HG03159 (cell line): Measurements from ENCODE around the gene ESRRG.
A peak's percentile ranks its signal among the peaks of the same experiment; 100 is the strongest.
"Not testable (repeated sequence)": the region's sequence is repeated elsewhere in the genome, so short reads cannot be mapped to it uniquely, and the experiment has no call there.

Experiments used
- ATAC-seq: cut with Tn5 transposase; IDR thresholded peaks from one replicate; pipeline ENCODE4 v1.9.1; 2021; ENCODE audit warnings: mild to moderate bottlenecking, moderate library complexity; ENCODE audit not compliant: unreplicated experiment

Gene ESRRG

DNA sequence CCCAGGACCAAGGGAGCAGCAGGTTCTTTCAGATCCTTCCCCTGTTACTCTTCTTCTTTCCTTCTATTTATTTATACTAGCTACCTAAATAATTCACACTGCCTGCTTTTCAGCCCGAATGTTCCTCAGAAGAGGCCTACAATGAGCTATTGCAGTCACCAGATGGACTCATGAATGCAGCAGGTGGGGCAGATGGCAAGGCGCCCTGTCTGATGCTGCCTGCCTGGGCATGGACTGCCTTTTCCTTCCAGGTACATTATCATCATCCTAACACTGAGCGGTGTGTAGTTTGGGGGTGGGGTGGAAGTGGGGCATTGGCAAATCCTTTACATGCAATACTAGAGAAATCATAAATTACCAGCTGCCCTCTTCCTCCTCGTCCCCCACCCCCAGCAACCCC, 17.6 kb downstream of the ESRRG start:
- no peak for ATAC-seq

DNA sequence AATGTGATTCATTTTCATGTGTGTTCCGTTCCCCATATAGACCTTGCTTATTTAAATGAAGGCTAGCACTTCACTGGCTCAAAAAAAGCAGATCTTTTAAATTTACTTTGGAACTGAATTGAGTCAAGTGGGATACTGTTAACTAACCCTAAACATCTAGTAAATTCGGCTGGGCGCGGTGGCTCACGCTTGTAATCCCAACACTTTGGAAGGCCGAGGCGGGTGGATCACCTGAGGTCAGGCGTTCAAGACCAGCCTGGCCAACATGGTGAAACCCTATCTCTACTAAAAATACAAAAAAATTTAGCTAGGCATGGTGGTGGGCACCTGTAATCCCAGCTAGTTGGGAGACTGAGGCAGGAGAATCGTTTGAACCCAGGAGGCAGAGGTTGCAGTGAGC, 19.2 kb downstream of the ESRRG start:
- not testable (repeated sequence) for ATAC-seq

DNA sequence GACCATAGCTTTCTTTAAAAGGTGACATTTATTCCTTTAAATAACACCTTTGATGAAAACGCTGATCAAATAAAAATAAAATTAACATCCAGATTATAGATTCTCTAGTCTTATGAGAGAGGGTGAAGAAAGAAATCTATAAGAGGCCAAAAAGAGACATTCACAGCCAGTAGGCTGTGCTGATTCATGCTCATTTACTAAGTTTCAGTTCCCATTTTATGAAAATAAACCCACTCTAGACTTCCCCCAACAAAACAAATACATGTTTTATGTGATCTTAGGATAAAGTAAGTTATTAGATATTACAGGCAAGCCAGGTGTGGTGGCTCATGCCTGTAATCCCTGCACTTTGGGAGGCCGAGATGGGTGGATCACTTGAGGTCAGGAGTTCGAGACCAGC, 21.1 kb downstream of the ESRRG start:
- peak; percentile 91 for ATAC-seq

DNA sequence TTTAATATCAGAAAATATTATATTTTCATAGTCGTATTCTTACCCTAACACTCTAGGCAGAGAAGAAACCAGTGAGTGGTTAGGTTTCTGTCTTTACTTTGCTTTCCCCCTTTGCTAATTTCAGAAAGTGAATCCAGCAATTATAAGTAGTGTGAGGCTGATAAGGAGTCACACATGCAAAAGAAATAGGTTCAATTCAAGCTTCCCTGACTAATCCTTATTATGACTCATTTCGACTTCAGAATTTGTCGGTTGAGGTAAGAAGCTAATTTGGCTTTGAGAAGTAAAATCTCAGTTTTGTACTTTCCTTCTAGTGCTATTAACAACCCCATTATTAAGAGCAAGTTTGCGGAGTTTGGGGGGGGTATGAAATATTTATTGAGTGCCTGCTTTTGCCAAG, 22.4 kb downstream of the ESRRG start:
- ATAC-seq, result no peak

DNA sequence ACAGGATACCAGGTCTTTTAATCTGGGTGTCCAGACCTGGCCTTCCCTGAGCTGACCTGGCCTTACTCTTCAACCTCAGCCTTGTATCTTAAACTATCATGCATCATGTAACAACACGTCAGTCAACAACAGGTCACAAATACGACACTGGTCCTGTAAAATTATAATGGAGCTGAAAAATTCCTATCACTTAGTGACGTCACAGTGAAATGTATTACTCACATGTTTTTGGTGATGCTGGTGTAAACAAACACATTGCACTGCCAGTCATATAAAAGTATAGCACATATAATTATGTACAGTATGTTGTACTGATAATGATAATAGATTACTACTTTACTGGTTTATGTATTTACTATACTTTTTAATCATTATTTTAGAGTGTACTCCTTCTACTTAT, 31.5 kb downstream of the ESRRG start:
- no peak for ATAC-seq

DNA sequence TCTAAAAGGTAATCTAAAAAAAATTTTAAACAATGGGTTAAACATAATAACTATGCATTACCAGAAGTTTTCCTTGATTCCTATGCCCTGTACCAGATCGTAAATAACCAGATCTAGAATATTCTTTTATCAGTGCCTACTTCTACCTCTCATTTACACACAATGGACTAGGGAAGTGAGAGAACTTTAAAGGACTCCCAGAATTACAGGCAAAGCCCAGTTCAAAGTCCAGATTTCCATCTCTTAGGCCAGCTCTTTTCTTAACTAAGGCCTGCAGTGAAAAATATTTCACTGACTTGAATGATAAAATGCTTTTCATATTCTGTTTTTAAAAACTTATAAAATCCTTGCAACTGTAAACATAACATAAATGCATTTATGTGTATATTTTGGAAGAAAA, 32.6 kb downstream of the ESRRG start:
- ATAC-seq, result no peak

DNA sequence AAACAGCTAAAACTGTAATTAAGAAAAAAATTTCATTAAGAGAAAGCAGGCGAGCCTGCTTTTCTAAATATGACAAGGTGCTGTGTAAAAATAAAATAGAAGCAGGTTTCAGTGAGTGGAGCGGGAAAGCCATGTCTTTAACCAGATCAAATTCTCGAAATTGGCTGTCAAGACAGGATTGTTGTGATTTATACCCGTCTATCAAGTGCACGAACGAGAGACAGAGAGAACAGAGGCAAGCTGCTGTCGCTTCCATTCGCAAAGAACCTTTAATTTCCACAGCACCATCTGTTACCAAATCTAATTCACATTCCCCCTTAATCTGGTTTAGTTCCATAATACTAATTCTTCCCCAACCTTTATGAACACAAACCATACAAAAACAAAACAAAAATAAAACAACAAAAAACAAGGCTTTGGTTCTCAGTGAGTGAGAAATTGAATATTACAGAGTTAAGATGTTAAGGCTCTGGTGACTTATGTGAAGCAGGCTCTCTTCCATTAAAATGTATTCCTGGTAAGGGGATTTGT, 35.0 kb downstream of the ESRRG start:
- no peak for ATAC-seq

DNA sequence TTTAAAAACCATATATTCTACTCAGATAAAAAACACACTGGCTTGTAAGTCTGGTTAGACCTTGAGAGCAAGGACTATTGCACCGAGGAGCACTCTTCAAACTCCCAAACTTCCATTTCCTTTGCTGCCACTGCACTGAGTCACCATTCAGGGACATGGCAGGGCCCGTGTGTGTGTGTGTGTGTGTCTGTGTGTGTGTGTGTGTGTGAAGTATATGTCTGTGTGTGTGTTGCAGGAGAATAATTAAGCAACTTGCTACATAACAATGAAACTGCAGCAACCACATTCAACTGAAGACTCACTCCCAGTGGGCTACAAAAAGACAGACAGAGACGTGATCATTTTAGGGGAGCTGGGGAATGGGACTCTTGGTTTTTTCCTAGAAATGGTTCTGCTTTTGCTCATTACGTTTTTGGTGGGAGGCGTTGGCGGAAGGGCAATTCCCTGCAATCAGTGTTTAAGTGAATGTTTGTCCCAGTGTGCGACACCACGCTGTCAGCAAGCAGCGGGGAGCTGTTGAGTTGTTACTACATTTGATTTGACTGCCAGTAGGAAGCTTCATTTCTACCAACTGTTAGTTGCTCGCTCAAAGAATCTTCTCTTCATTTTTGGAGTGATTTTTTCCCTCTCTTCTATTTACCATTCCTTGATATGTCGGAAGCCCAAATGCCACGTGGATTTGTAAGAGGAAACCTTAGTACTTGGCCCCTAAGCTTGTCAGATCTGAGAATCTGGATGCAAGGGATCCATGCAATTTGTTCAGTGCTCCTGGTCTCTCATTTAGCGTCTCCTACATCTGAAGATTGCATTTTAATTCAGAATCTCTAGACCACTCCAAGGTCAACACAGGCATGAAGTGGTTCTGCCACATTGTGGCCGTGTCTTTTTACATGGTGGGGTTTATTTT, 36.1 kb downstream of the ESRRG start:
- ATAC-seq, result no peak

DNA sequence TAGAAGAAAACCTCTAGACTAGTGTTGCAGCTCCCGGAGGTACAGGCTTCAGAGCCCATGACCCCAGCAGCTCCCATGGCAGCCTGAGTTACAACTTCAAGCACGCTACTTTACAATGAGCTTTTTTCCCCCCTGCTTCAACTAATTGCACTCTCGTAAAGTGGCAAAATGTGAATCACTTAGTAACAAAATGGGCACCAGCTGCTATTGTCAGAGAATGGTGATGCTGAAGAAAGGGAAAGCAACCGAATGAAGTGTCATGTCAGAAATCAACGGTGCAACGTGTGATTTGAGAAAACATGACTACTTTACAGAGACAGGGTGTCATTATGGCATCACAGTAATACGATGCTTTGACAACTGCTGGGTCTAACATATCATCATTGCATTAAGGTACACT, 40.5 kb downstream of the ESRRG start:
- no peak for ATAC-seq

DNA sequence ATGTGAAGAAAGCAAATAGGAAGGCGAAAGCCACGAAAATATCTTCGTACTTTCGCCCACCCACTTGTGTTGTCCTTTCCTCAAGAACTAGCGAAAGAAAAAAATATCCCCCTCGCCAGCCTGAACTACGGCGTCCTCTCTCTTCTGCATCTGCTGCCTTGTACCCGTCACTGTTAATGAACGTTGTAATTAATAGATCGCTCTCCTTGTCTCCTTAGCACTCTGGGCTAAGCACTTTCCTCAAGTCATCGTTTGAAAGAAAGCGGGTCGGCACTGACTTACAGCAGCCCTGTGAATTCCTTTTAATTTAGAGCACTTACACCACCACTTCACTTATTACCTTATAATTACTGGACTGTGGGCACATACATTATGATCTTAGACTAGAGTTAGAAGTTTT, 44.1 kb downstream of the ESRRG start:
- no peak for ATAC-seq

DNA sequence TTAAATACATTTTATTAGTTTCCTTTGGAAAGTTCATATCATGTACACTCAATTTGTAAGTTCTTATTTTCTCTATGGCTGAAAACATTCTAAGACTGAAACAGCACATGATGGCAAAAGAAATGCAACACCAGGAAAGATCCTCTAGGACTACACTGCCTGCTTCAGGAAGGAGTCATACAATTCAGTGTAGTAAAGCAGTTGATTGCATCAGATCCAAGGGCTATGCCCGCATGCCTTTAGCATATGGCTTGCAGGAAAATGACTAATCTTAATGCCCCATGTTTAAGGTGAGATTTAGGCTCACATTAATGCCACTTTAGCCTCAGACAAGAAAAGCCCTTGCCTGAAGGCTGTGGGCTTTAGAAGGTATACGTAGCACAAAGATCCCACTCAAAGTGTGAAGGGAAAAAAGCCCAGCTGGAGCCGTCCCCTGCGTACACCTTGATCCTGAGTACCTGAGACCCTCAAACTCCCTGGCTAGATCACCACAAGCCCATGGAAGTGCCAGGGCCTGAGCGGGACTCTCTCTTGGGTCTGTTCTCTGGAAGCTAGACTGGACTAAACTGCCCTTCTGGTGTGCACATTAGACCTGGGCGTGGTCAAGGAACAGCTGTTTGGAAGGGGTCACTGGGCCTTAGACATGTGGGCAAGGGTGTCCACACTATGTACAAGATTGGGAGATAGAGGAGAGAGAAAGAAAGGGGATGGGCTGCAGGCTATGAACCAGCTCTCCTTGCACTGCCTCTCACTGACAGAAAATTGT, 52.9 kb downstream of the ESRRG start:
- ATAC-seq, result no peak

DNA sequence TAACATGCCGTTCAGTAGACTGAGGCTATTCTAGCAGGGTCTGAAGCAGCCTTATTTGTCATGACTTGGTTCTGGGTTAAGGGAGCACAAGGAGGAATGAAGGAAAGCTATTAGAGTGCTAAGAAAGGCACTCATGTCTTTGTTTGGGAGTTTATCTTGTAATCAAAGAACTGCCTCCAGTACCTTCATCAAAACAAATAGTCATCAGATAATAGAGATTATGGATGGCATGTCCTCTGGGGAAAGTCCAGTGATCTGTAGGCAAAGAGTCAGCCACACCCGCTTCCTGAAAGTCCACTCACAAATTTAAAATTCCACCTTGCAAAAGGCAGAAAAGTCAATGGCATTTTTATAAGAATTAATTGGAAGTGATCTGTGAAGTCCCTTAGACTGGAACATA, 56.8 kb downstream of the ESRRG start:
- ATAC-seq, result no peak

DNA sequence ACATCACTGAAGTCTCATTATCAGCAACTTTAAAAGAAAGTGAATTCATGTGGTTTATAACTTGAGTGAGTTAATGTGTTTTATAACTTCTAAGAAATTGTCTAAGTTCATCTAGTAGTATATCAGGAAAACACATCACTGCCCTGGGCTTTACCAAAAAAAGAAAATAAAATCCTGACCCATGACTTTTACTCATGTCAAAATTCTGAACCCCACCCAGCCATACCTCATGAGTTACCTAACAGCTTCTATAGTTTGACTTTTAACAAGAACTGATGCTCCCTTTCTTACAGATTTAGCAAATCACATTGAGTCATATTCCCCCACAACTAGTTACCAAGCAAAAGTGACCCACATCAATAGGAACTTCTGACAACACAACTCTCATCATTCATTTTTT, 57.4 kb downstream of the ESRRG start:
- ATAC-seq, result no peak

DNA sequence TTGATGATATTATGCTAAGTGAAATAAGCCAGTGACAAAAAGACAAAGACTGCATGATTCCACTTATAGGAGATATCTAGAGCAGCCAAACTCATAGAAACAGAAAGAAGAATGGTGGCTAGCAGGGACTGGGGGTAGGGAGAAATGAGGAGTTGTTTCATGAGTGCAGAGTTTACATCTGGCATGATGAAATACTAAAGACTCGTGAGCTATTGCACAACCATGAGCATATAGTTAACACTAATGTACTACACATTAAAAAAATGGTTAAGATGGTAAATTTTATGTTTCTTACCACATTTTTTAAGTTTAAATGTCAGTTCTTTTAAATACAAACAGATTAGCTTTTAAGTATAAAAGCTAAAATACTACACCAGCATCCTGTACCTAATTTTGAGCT, 57.8 kb downstream of the ESRRG start:
- ATAC-seq, result no peak

DNA sequence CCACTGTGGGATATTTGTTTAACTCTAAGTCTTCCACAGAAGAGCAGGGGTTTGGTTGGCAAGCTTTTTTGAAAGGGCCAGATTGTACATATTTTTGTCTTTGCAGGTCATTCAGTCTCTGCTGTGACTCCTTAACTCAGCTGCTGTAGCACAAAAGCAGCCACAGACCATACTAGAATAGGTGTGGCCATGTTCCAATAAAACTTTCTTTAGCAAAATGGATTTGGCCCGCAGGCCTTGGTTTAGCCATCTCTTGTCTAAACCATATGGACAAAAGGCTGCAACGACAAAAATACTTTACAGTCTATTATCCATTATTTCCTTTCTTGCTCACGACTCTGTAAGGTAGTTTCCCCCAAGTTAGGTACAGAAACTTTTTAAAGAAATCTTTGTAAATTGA, 60.5 kb downstream of the ESRRG start:
- ATAC-seq, result no peak

DNA sequence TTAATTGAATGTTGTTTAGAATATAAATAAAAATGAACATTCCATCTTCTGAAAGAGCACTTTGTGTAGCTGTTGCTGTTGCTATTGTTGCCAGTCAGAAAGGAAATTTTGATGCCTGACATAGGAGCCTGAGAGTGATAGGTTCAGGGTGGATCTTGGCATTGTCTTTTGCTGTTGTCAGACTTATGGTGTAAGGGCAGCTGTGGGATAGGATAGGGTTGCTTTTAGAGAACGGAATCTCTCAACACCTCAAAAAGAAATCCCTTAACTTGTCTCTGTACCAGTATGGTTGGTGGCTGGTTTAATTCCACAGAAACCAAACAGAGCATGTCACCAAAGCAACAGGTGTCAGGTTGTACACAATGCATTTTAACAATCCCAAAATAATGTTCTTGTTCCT, 62.7 kb downstream of the ESRRG start:
- ATAC-seq, result no peak

DNA sequence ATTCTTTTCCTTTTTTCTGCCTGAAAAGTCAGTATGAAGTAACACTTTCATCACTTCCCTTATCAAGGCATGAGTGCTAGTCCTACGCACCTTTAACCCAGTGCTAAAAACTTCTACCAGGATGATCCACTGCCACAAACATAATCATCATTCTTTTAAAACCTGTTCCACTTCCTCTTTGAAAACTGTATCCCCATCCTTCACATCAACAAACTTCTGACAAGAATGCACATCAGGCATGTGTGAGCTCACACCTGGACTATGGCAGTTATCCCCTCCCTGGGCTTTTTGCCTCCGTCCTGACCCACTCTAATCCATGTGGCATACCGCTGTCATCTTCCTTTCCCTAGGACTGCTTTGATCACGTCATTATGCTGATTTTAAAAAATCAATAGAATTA, 70.2 kb downstream of the ESRRG start:
- no peak for ATAC-seq

DNA sequence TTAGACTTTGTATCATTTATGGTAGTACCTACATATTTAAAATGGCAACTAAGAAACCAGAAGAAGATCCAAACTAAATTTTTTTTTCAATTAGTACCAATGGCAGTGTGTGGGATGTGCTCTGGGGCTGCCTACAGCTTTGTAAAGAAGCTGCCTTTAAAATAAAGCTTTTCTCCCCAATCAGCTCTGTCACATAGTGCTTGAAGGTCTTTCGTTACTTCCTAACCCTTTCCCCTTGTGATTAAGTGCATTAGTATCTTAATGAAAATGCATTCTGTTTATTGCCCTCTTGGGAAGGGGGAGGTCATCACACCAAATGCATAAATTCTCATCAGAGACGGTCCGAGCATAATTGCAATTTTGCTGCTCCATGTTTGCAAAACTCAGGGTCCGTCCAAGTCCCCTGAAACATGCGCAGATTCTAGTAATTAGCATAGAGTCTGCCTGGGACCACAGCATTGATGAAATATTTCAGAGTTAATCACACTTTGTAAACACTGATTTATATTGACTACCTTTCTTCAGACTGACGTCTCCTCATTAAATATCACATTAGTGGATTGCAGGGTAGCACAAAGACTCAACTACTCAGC, 71.3 kb downstream of the ESRRG start:
- no peak for ATAC-seq

DNA sequence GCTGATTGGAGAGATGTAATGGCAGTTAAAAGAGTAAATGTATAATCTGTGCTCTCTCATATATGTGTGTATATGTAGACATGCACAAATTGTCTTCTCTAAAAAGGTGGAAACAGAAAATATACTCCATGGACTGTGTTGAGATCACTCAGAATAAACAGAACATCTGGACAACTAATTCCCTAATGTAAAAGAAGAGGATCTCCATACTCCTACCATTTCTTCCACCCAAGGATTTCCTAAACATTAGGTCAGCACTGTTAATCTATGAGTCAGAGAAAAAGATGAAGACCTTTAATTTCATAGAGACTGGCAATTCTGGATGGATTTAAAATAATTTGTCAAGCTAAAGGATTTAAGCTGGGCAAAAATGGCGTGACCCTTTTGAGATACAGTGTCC, 80.1 kb downstream of the ESRRG start:
- ATAC-seq, result no peak

DNA sequence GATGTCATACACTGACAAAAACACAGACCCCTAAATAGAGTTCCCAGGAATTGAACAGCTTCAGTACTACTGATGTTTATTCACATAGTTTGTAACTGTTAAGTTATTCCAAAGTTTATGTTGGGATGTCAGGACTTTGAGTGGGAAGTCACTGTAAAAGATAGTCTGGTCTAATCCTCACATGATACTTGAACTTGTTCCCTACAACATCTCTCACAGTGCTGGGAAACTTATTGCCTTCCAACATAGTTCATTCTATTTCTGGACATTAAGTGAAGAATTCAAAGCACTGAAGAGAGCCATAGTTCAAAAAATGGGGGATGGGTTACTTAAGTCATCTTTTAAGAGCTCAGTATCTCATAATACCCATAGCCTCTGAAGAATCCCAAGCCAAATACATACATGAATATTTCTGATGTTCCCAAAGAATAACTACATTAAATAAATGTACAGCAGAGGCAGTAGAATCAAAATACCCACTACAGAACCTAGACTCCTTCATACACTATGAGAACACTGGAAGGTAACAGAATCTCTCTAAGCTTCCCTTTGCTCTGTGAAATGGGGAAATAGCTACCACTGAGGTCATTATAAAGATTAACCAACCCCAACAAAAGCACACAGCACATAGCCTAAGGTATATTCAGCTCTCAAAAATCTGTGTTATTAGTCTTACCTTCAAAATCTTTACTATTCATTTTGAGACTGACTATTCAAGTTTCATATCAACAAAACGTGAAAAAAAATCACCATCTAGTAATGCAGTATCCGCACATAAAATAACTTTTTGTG, 81.4 kb downstream of the ESRRG start:
- ATAC-seq, result peak; percentile 51

DNA sequence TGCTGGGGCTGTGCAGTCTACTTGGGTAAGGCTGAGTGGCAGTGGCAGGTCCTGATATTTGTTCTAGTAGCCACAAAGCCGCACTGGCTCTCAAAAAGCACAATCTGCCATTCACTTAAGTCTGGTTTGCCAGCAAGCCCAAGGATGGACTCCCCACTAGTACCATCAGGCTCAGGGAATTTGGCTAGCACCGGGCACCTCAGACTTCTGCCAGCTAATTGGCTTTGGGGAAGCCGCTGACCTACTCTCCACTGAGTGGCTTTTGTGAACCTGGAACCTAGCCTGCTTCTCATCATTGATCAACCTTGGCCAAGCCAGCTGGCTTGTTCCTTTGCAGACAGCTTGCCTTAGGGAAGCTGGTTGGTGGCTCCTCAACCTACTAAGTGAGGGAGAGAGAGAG, 83.1 kb downstream of the ESRRG start:
- ATAC-seq, result no peak
